HepG2 (cell line): ENCODE results near the gene ATP13A4.

ENCODE experiments used
- BRCA1 ChIP-seq: sonication (generic); formaldehyde crosslinking; IDR thresholded peaks from 2 replicates; pipeline ENCODE4 v1.4.0; 2020; ENCODE audit warnings: missing genetic modification reagents
- CEBPB ChIP-seq: IDR thresholded peaks from 2 replicates; pipeline ENCODE4 v1.6.1; 2011; ENCODE audit warnings: low read depth, low read length, improper control_type of control experiment, borderline replicate concordance
- CREB1 ChIP-seq, 2 experiments: fragments of 450-650 bp in 1 of 2; IDR thresholded peaks; 2 replicates each; pipeline ENCODE4 v1.6.1; 2016 to 2017; ENCODE audit warnings: control low read depth in 1 of 2, mild to moderate bottlenecking in 1 of 2, missing compliant biosample characterization in 1 of 2, missing genetic modification characterization in 1 of 2
- FOXM1 ChIP-seq: sonication (generic); formaldehyde crosslinking; IDR thresholded peaks from 2 replicates; pipeline ENCODE4 v1.5.0; 2020; ENCODE audit warnings: missing genetic modification reagents
- IRF2 ChIP-seq: IDR thresholded peaks from 2 replicates; pipeline ENCODE4 v1.6.1; 2018; ENCODE audit warnings: missing genetic modification reagents, missing compliant biosample characterization
- JUNB ChIP-seq: sonication (generic); formaldehyde crosslinking; IDR thresholded peaks from 2 replicates; pipeline ENCODE4 v1.8.0; 2022; ENCODE audit warnings: missing genetic modification reagents, mild to moderate bottlenecking, borderline replicate concordance
- MTF2 ChIP-seq: sonication (generic); formaldehyde crosslinking; IDR thresholded peaks from 2 replicates; pipeline ENCODE4 v1.5.0; 2020; ENCODE audit warnings: missing genetic modification reagents, borderline replicate concordance
- TBL1XR1 ChIP-seq: fragments of 150-350 bp; IDR thresholded peaks from 2 replicates; pipeline ENCODE4 v1.6.1; 2014; ENCODE audit warnings: borderline replicate concordance, low read length; ENCODE audit not compliant: partially characterized antibody
- TFDP2 ChIP-seq: sonication (generic); formaldehyde crosslinking; IDR thresholded peaks from 2 replicates; pipeline ENCODE4 v1.4.0; 2020; ENCODE audit warnings: missing genetic modification reagents
- TF ChIP-seq, protein P1 (sequence below): conservative IDR thresholded peaks from 2 replicates; pipeline ENCODE4 v1.6.1; 2018; ENCODE audit warnings: missing genetic modification reagents
- TF ChIP-seq, protein P2 (sequence below): sonication (generic); formaldehyde crosslinking; IDR thresholded peaks from 2 replicates; pipeline ENCODE4 v1.5.0; 2020; ENCODE audit warnings: mild to moderate bottlenecking, missing genetic modification reagents, moderate library complexity

GRCh38 chr3:193546129-193546528 is 8.6 kb downstream of the ATP13A4 start:
- TF ChIP-seq TBL1XR1 (no peak), JUNB (CRISPR knock-in tag) (no peak), BRCA1 (CRISPR knock-in tag) (no peak), TFDP2 (CRISPR knock-in tag) (no peak), CREB1 (IDR thresholded peaks at IDR 0.05) (no peak), CREB1 (CRISPR knock-in tag; IDR thresholded peaks at IDR 0.05) (no peak), IRF2 (no peak), FOXM1 (CRISPR knock-in tag) (no peak), MTF2 (no peak), CEBPB (no peak)
- TF ChIP-seq, protein P1, sequence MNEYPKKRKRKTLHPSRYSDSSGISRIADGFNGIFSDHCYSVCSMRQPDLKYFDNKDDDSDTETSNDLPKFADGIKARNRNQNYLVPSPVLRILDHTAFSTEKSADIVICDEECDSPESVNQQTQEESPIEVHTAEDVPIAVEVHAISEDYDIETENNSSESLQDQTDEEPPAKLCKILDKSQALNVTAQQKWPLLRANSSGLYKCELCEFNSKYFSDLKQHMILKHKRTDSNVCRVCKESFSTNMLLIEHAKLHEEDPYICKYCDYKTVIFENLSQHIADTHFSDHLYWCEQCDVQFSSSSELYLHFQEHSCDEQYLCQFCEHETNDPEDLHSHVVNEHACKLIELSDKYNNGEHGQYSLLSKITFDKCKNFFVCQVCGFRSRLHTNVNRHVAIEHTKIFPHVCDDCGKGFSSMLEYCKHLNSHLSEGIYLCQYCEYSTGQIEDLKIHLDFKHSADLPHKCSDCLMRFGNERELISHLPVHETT = no peak
- TF ChIP-seq, protein P2, sequence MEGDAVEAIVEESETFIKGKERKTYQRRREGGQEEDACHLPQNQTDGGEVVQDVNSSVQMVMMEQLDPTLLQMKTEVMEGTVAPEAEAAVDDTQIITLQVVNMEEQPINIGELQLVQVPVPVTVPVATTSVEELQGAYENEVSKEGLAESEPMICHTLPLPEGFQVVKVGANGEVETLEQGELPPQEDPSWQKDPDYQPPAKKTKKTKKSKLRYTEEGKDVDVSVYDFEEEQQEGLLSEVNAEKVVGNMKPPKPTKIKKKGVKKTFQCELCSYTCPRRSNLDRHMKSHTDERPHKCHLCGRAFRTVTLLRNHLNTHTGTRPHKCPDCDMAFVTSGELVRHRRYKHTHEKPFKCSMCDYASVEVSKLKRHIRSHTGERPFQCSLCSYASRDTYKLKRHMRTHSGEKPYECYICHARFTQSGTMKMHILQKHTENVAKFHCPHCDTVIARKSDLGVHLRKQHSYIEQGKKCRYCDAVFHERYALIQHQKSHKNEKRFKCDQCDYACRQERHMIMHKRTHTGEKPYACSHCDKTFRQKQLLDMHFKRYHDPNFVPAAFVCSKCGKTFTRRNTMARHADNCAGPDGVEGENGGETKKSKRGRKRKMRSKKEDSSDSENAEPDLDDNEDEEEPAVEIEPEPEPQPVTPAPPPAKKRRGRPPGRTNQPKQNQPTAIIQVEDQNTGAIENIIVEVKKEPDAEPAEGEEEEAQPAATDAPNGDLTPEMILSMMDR (CRISPR knock-in tag) = no peak
